Measurements from ENCODE around the gene RELCH.

Gene RELCH

GRCh38 chr18:62277045-62277444, 90.0 kb downstream of the RELCH start:
- no peak for DNase-seq

GRCh38 chr18:62279561-62279960, 92.5 kb downstream of the RELCH start:
- no peak for DNase-seq

- DNase-seq, result no peak
Observed at GRCh38 chr18:62280058-62280457, 93.0 kb downstream of the RELCH start.

GRCh38 chr18:62280786-62281185, 93.7 kb downstream of the RELCH start:
- no peak for DNase-seq

- no peak for DNase-seq
Observed at GRCh38 chr18:62281684-62282083, 94.6 kb downstream of the RELCH start.

- DNase-seq, result no peak
Observed at GRCh38 chr18:62282188-62282629, 95.2 kb downstream of the RELCH start.

- DNase-seq, result no peak
Observed at GRCh38 chr18:62284637-62285036, 97.6 kb downstream of the RELCH start.

GRCh38 chr18:62285281-62285680, 98.2 kb downstream of the RELCH start:
- no peak for DNase-seq

GRCh38 chr18:62287781-62288664, 101.0 kb downstream of the RELCH start:
- DNase-seq, result no peak

GRCh38 chr18:62288665-62289008, 101.6 kb downstream of the RELCH start:
- no peak for DNase-seq

GRCh38 chr18:62289047-62289446, 102.0 kb downstream of the RELCH start:
- DNase-seq, result no peak

GRCh38 chr18:62294073-62294472, 107.0 kb downstream of the RELCH start:
- DNase-seq, result no peak

- DNase-seq, result no peak
Observed at GRCh38 chr18:62300359-62300963, 113.4 kb downstream of the RELCH start.

GRCh38 chr18:62301322-62301721, 114.3 kb downstream of the RELCH start:
- DNase-seq, result no peak

GRCh38 chr18:62312851-62313250, 125.8 kb downstream of the RELCH start:
- no peak for DNase-seq

GRCh38 chr18:62318228-62319180, 131.4 kb downstream of the RELCH start:
- DNase-seq, result no peak

- no peak for DNase-seq
Observed at GRCh38 chr18:62321201-62321600, 134.1 kb downstream of the RELCH start.

GRCh38 chr18:62323483-62324180, 136.6 kb downstream of the RELCH start:
- DNase-seq, result no peak

- DNase-seq, result no peak
Observed at GRCh38 chr18:62324181-62324828, 137.2 kb downstream of the RELCH start.

GRCh38 chr18:62324917-62325805, 138.1 kb downstream of the RELCH start, which contains the start of gene TNFRSF11A:
Gene TNFRSF11A (plus strand): TSS chr18:62325310. CDS start chr18:62325353, 43 bp downstream.
- peak; percentile 31 for DNase-seq

Measured in GDM1 (cell line).